OCI-LY7 (cell line): ENCODE data around the gene CCSAP. TPM values are rescaled to one million over a fixed set of nuclear protein-coding genes. Genes with fewer than 3 reads are reported as not detected.

Experiments
- BruUV-seq: library from RNA; stranded (reverse); fragments of 400-500 nt; replicated peaks from 2 replicates; lab custom pipeline; 2021; lab: Mats Ljungman, UMichigan
- CTCF ChIA-PET: fragments of 300-600 bp; sonication (Branson Sonifier 250); formaldehyde crosslinking; loops from one replicate; lab custom pipeline; 2022; ENCODE audit warnings: antibody characterized with exemption; ENCODE audit not compliant: unreplicated experiment; lab: Charles Lee
- POLR2A ChIA-PET: fragments of 300-600 bp; sonication (Branson Sonifier 250); formaldehyde crosslinking; loops from one replicate; lab custom pipeline; 2022; ENCODE audit warnings: antibody characterized with exemption; lab: Charles Lee
- DNase-seq: peaks from one replicate; pipeline ENCODE4 v3.0.0-alpha.2; 2015; ENCODE audit warnings: low spot score
- H2AFZ ChIP-seq: fragments of 200-600 bp; sonication (generic), shearing (Covaris generic); 2 replicates; pipeline ENCODE4 v1.6.1; 2014; ENCODE audit warnings: mild to moderate bottlenecking, antibody characterized with exemption, low read length, moderate library complexity
- H3K27ac ChIP-seq: fragments of 200-600 bp; sonication (generic); 2 replicates; pipeline ENCODE4 v1.5.1; 2014; ENCODE audit warnings: mixed run types, low read depth, mild to moderate bottlenecking, moderate library complexity, low read length, inconsistent platforms; ENCODE audit not compliant: poor library complexity, severe bottlenecking
- H3K36me3 ChIP-seq: fragments of 200-600 bp; sonication (generic); 2 replicates; pipeline ENCODE4 v1.6.1; 2014; ENCODE audit warnings: mild to moderate bottlenecking, antibody characterized with exemption, low read length, moderate library complexity, mixed read lengths; ENCODE audit not compliant: insufficient read depth
- H3K4me1 ChIP-seq: fragments of 200-600 bp; sonication (generic); 2 replicates; pipeline ENCODE4 v1.5.1; 2014; ENCODE audit warnings: mild to moderate bottlenecking, low read length; ENCODE audit not compliant: insufficient read depth, poor library complexity, severe bottlenecking
- H3K4me2 ChIP-seq: fragments of 200-600 bp; sonication (generic); 2 replicates; pipeline ENCODE4 v1.6.1; 2014; ENCODE audit warnings: mild to moderate bottlenecking, low read length
- H3K4me3 ChIP-seq: fragments of 200-600 bp; sonication (generic); 2 replicates; pipeline ENCODE4 v1.5.1; 2014; ENCODE audit warnings: mild to moderate bottlenecking, low read depth, low read length; ENCODE audit not compliant: poor library complexity, severe bottlenecking
- H3K79me2 ChIP-seq: fragments of 200-600 bp; sonication (generic); 2 replicates; pipeline ENCODE4 v1.6.1; 2016; ENCODE audit warnings: low read depth, mild to moderate bottlenecking, low read length, moderate library complexity, mixed read lengths; ENCODE audit not compliant: insufficient read depth
- H3K9me2 ChIP-seq: fragments of 200-600 bp; sonication (generic); 2 replicates; pipeline ENCODE4 v1.6.1; 2016; ENCODE audit warnings: mild to moderate bottlenecking, low read length, mixed read lengths; ENCODE audit not compliant: insufficient read depth
- H3K9me3 ChIP-seq: fragments of 200-600 bp; sonication (generic); 2 replicates; pipeline ENCODE4 v1.6.1; 2014; ENCODE audit warnings: mild to moderate bottlenecking, mixed run types, low read length, mixed read lengths
- H4K20me1 ChIP-seq: fragments of 200-600 bp; sonication (generic); 2 replicates; pipeline ENCODE4 v1.6.1; 2014; ENCODE audit warnings: mild to moderate bottlenecking, antibody characterized with exemption, low read length, moderate library complexity, mixed read lengths; ENCODE audit not compliant: insufficient read depth
- EZH2phosphoT487 ChIP-seq: fragments of 200-600 bp; sonication (generic); IDR thresholded peaks from 2 replicates; pipeline ENCODE4 v1.6.1; 2018; ENCODE audit warnings: low read depth, borderline replicate concordance, mild to moderate bottlenecking, mixed run types, antibody characterized with exemption, low read length, moderate library complexity, mixed read lengths
- intact Hi-C: fragments of 100-400 bp; cut with micrococcal nuclease; formaldehyde crosslinking; loops from one replicate; pipeline ENCODE4 v1.10.0; 2022; ENCODE audit not compliant: unreplicated experiment
- total RNA-seq, 2 experiments: library from RNA; depleted of rRNA in 1 of 2; stranded (reverse); fragments of >200 nt in 1 of 2; shearing (Covaris generic) in 1 of 2; gene quantifications; 2 replicates each; pipeline ENCODE4 v1.2.3, GENCODE V29; 2014 to 2022
- TF ChIP-seq, protein P1 (sequence below): fragments of 200-600 bp; sonication (generic); conservative IDR thresholded peaks from 2 replicates; pipeline ENCODE4 v1.5.1; 2014; ENCODE audit warnings: mild to moderate bottlenecking, antibody characterized with exemption, low read length, moderate library complexity, mixed read lengths

CCSAP gene
- total RNA-seq, 2 experiments from 2014 or later, result 10.5 to 15.7 TPM

DNA sequence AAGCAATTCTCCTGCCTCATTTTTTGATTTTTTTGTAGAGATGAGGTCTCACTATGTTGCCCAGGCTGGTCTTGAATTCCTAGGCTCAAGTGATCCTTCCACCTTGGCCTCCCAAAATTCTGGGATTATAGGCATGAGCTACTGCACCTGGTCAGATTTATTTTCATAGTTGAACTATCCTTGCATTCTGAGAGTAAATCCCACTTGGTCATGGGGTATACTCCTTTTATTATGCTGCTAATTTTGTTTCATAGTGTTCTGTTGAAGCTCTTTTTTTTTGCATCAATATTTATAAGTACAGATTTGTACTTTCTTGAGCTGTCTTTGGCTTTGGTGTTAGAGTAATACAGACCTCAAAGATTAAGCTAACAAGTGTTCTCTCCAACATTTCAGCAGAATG is 12.8 kb upstream of the CCSAP start:
- ChIA-PET POLR2A (interaction anchor here (0.6 to 0.7 kb wide), 2 partner anchors 21 to 33 kb away, joined by 3 read pairs; no protein-coding TSS in a partner anchor), CTCF (no interaction called here)
- no peak overlapping the region for H3K27ac ChIP-seq
- DNase-seq, result no peak
- intact Hi-C loops, result no loop called here
- H3K79me2 ChIP-seq, result no peaks in the 10 kb centered on the region
- no peaks in the 10 kb centered on the region for H4K20me1 ChIP-seq
- H3K4me1 ChIP-seq, result no peaks in the 10 kb centered on the region
- peaks cover 16% of the 10 kb centered on the region for H3K9me3 ChIP-seq
- no TSS peak for BruUV-seq
- H3K9me2 ChIP-seq, result no peaks in the 10 kb centered on the region
- H3K36me3 ChIP-seq, result no peaks in the 10 kb centered on the region
- H3K4me3 ChIP-seq, result no peak overlapping the region
- H2AFZ ChIP-seq, result no peak overlapping the region
- no peak overlapping the region for H3K4me2 ChIP-seq
- no peak for TF ChIP-seq EZH2phosphoT487
- TF ChIP-seq, protein P1, sequence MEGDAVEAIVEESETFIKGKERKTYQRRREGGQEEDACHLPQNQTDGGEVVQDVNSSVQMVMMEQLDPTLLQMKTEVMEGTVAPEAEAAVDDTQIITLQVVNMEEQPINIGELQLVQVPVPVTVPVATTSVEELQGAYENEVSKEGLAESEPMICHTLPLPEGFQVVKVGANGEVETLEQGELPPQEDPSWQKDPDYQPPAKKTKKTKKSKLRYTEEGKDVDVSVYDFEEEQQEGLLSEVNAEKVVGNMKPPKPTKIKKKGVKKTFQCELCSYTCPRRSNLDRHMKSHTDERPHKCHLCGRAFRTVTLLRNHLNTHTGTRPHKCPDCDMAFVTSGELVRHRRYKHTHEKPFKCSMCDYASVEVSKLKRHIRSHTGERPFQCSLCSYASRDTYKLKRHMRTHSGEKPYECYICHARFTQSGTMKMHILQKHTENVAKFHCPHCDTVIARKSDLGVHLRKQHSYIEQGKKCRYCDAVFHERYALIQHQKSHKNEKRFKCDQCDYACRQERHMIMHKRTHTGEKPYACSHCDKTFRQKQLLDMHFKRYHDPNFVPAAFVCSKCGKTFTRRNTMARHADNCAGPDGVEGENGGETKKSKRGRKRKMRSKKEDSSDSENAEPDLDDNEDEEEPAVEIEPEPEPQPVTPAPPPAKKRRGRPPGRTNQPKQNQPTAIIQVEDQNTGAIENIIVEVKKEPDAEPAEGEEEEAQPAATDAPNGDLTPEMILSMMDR, result no peak

DNA sequence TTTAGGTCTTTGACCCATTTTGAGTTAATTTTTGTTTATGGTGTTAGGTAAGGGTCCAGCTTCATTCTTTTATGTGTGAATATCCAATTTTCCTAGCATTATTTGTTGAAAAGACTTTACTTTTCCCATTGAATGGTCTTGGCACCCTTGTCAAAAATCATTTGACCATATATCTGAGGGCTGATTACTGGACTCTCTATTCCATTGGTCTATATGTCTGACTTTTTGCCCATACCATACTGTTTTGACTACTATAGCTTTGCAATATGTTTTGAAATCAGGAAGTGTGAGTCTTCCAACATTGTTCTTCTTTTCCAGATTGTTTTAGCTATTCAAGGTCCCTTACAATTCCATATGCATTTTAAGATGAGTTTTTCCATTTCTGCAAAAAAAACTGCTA is 11.4 kb upstream of the CCSAP start:
- no peak for DNase-seq
- Histone ChIP-seq H3K4me3 (no peak overlapping the region), H3K79me2 (no peaks in the 10 kb centered on the region), H3K36me3 (no peaks in the 10 kb centered on the region), H4K20me1 (no peaks in the 10 kb centered on the region), H2AFZ (no peak overlapping the region), H3K9me2 (no peaks in the 10 kb centered on the region), H3K4me1 (no peaks in the 10 kb centered on the region), H3K27ac (no peak overlapping the region), H3K4me2 (no peak overlapping the region), H3K9me3 (peaks cover 16% of the 10 kb centered on the region)
- TF ChIP-seq EZH2phosphoT487, result no peak
- TF ChIP-seq, protein P1, result no peak
- ChIA-PET POLR2A (interaction anchor here (1.2 kb wide), 1 partner anchor 13 kb away, joined by 3 read pairs; no protein-coding TSS in a partner anchor), CTCF (no interaction called here)
- intact Hi-C loops, result no loop called here
- BruUV-seq, result no TSS peak

DNA sequence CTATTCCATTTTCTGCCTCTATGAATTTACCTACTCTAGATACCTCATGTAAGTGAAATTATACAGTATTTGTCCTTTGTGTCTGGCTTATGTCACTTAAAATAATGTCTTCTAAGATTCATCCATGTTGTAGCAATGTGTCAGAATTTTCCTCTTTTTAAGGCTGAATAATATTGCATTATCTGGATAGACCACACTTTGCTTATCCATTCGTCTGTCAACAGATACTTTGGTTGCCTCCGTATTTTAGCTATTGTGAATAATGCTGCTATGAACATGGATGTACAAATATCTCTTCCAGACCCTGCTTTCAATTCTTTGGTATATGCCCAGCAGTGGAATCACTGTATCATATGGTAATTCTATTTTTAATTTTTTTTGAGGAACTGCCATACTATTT is 10.1 kb upstream of the CCSAP start:
- Histone ChIP-seq H3K79me2 (no peaks in the 10 kb centered on the region), H2AFZ (no peak overlapping the region), H4K20me1 (no peaks in the 10 kb centered on the region), H3K36me3 (no peaks in the 10 kb centered on the region), H3K4me2 (no peak overlapping the region), H3K27ac (no peak overlapping the region), H3K4me3 (no peak overlapping the region), H3K9me3 (peaks cover 16% of the 10 kb centered on the region), H3K4me1 (no peaks in the 10 kb centered on the region), H3K9me2 (no peaks in the 10 kb centered on the region)
- ChIA-PET POLR2A (no interaction called here), CTCF (no interaction called here)
- DNase-seq, result no peak
- BruUV-seq, result no TSS peak
- no peak for TF ChIP-seq EZH2phosphoT487
- TF ChIP-seq, protein P1, result no peak
- intact Hi-C loops, result no loop called here
